ENCODE results near the gene RASAL1. TPM values are rescaled to one million over a fixed set of nuclear protein-coding genes. Genes with fewer than 3 reads are reported as not detected.
"Not testable (repeated sequence)": the region's sequence is repeated elsewhere in the genome, so short reads cannot be mapped to it uniquely, and the experiment has no call there.

The RASAL1 gene
- total RNA-seq, 1 experiment from 2014 or later, result 85.9 TPM

DNA sequence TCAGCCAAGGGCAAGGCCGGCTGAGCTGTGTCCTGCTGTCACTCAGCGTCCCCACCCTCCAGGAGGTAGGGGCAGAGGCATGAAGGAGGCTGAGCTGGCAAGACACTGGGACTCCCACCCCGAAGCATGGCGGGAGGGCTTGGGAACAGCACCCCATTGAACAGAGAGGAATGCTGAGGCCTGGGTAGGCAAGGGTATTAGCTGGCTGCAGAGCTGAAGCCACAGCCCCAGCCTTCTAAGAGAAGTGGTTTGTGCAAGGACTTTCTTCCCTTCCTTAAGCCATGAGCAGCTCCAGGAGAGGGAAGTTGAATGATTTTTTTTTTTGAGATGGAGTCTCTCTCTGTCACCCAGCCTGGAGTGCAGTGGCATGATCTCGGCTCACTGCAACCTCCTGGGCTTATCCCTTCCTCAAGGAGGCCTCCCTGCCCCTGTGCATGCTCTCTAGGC is 7.3 kb upstream of the RASAL1 start:
- H3K36me3 Mint-ChIP-seq (ENCODE audit: insufficient read depth, unreplicated experiment), result peaks cover 10% of the 10 kb centered on the region
- CTCF ChIA-PET, result interaction anchor here (1.1 to 1.7 kb wide), 2 partner anchors 10 to 35 kb away, joined by 3 to 13 read pairs; no protein-coding TSS in a partner anchor
- no peak for DNase-seq
- H3K4me1 Mint-ChIP-seq (ENCODE audit: low read depth, unreplicated experiment), result peaks cover 44% of the 10 kb centered on the region
- intact Hi-C loops (cut with micrococcal nuclease; ENCODE audit: unreplicated experiment), result no loop called here
- no peak for TF ChIP-seq CTCF (IDR thresholded peaks at IDR 0.05; ENCODE audit: unreplicated experiment)
- H3K27ac Mint-ChIP-seq (ENCODE audit: unreplicated experiment), result peak overlapping the region; percentile 99
- no peaks in the 10 kb centered on the region for H3K27me3 Mint-ChIP-seq (ENCODE audit: unreplicated experiment)
- no TSS peak for BruUV-seq (replicated peaks)
- peak overlapping the region; percentile 58 for H3K4me3 Mint-ChIP-seq (ENCODE audit: low read depth, unreplicated experiment)
- no peaks in the 10 kb centered on the region for H3K9me3 Mint-ChIP-seq (ENCODE audit: low read depth, unreplicated experiment)

GRCh38 chr12:113142173-113142885 is 6.8 kb upstream of the RASAL1 start:
- Mint-ChIP-seq H3K4me1 (ENCODE audit: low read depth, unreplicated experiment) (peaks cover 44% of the 10 kb centered on the region), H3K4me3 (ENCODE audit: low read depth, unreplicated experiment) (peak overlapping the region; percentile 58), H3K36me3 (ENCODE audit: insufficient read depth, unreplicated experiment) (peaks cover 10% of the 10 kb centered on the region), H3K27ac (ENCODE audit: unreplicated experiment) (peak overlapping the region; percentile 99), H3K9me3 (ENCODE audit: low read depth, unreplicated experiment) (no peaks in the 10 kb centered on the region), H3K27me3 (ENCODE audit: unreplicated experiment) (no peaks in the 10 kb centered on the region)
- BruUV-seq (replicated peaks), result no TSS peak
- intact Hi-C loops (cut with micrococcal nuclease; ENCODE audit: unreplicated experiment), result no loop called here
- peak; percentile 97 for DNase-seq
- no peak for TF ChIP-seq CTCF (IDR thresholded peaks at IDR 0.05; ENCODE audit: unreplicated experiment)
- CTCF ChIA-PET, result interaction anchor here (0.6 to 1.7 kb wide), 3 partner anchors 11 to 44 kb away, joined by 3 to 13 read pairs (median 3); no protein-coding TSS in a partner anchor

DNA sequence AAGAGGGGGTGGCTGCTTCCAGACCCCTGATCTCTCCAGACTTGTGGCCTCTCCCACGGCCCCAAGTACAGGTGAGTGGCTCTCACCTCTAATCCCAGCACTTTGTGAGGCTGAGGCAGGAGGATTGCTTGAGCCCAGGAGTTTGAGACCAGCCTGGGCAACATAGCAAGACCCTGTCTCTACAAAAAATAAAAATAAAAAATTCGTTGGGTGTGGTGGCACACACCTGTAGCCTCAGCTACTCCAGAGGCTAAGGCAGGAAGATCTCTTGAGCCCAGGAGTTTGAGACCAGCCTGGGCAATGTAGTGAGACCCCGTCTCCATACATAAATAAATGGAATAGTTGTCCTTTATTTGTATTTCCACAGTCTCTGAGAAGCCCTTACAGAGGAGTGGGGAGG is 6.2 kb upstream of the RASAL1 start:
- TSS peak; percentile 94 for BruUV-seq (replicated peaks)
- DNase-seq; intact Hi-C loops (cut with micrococcal nuclease; ENCODE audit: unreplicated experiment); H3K9me3 Mint-ChIP-seq (ENCODE audit: low read depth, unreplicated experiment); H3K27me3 Mint-ChIP-seq (ENCODE audit: unreplicated experiment): not testable (repeated sequence)
- CTCF ChIA-PET, result interaction anchor here (0.6 to 1.7 kb wide), 2 partner anchors 11 to 43 kb away, joined by 3 to 13 read pairs; no protein-coding TSS in a partner anchor
- Mint-ChIP-seq H3K36me3 (ENCODE audit: insufficient read depth, unreplicated experiment) (peaks cover 15% of the 10 kb centered on the region), H3K4me1 (ENCODE audit: low read depth, unreplicated experiment) (peaks cover 49% of the 10 kb centered on the region), H3K4me3 (ENCODE audit: low read depth, unreplicated experiment) (peak overlapping the region; percentile 58), H3K27ac (ENCODE audit: unreplicated experiment) (peak overlapping the region; percentile 99)

DNA sequence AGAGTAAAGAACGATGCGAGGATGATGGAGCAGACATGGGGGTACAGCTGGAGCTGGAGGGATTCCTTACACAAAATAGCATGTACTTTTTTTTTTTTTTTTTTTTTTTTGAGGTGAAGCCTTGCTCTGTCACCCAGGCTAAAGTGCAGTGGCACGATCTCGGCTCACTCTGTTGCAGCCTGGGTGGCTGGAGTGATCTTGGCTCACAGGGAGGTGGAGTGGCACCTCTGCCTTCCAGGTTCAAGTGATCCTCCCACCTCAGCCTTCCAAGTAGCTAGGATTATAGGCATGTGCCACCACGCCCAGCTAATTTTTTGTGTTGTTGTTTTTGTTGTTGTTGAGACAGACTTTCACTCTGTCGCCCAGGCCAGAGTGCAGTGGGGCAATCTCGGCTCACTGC is 5.1 kb upstream of the RASAL1 start:
- no peaks in the 10 kb centered on the region for H3K27me3 Mint-ChIP-seq (ENCODE audit: unreplicated experiment)
- peak overlapping the region; percentile 99 for H3K27ac Mint-ChIP-seq (ENCODE audit: unreplicated experiment)
- CTCF ChIA-PET, result no interaction called here
- no peak for TF ChIP-seq CTCF (IDR thresholded peaks at IDR 0.05; ENCODE audit: unreplicated experiment)
- no peak overlapping the region for H3K4me3 Mint-ChIP-seq (ENCODE audit: low read depth, unreplicated experiment)
- H3K4me1 Mint-ChIP-seq (ENCODE audit: low read depth, unreplicated experiment), result peaks cover 53% of the 10 kb centered on the region
- DNase-seq, result no peak
- intact Hi-C loops (cut with micrococcal nuclease; ENCODE audit: unreplicated experiment), result no loop called here
- no peaks in the 10 kb centered on the region for H3K9me3 Mint-ChIP-seq (ENCODE audit: low read depth, unreplicated experiment)
- H3K36me3 Mint-ChIP-seq (ENCODE audit: insufficient read depth, unreplicated experiment), result peaks cover 24% of the 10 kb centered on the region
- BruUV-seq (replicated peaks), result no TSS peak

- Mint-ChIP-seq H3K27ac (ENCODE audit: unreplicated experiment) (peak overlapping the region; percentile 60), H3K36me3 (ENCODE audit: insufficient read depth, unreplicated experiment) (peaks cover 43% of the 10 kb centered on the region), H3K9me3 (ENCODE audit: low read depth, unreplicated experiment) (no peaks in the 10 kb centered on the region), H3K4me3 (ENCODE audit: low read depth, unreplicated experiment) (no peak overlapping the region), H3K4me1 (ENCODE audit: low read depth, unreplicated experiment) (peaks cover 48% of the 10 kb centered on the region), H3K27me3 (ENCODE audit: unreplicated experiment) (no peaks in the 10 kb centered on the region)
- intact Hi-C loops (cut with micrococcal nuclease; ENCODE audit: unreplicated experiment), result no loop called here
- no peak for TF ChIP-seq CTCF (IDR thresholded peaks at IDR 0.05; ENCODE audit: unreplicated experiment)
- CTCF ChIA-PET, result interaction anchor here (6.7 kb wide), 1 partner anchor 13 kb away, joined by 108 read pairs; the partner anchor contains the start of gene CFAP73
- no TSS peak for BruUV-seq (replicated peaks)
- no peak for DNase-seq
Measured at GRCh38 chr12:113138826-113139225, 3.3 kb upstream of the RASAL1 start.
